IMR-90 (cell line): ENCODE results near the gene ATRN. TPM values are rescaled to one million over a fixed set of nuclear protein-coding genes. Genes with fewer than 3 reads are reported as not detected.

ENCODE experiments used
- ATAC-seq: fragments of 200-7000 bp; cut with Tn5 transposase; 2 replicates; pipeline ENCODE4 v1.9.1; 2020; ENCODE audit warnings: low read depth, mild to moderate bottlenecking, moderate library complexity
- BruUV-seq: library from RNA; stranded (reverse); fragments of 400-500 nt; replicated peaks from 2 replicates; lab custom pipeline; 2021; lab: Mats Ljungman, UMichigan
- CTCF ChIA-PET: fragments of 300-600 bp; formaldehyde crosslinking; extraction: SDS; loops from one replicate; lab custom pipeline; 2021; ENCODE audit warnings: antibody characterized with exemption; lab: Yijun Ruan, JAX
- POLR2A ChIA-PET: fragments of 300-600 bp; sonication (Branson Sonifier 250); formaldehyde crosslinking; loops from one replicate; lab custom pipeline; 2022; ENCODE audit warnings: antibody characterized with exemption; ENCODE audit not compliant: unreplicated experiment; lab: Charles Lee
- DNase-seq: peaks from one replicate; pipeline ENCODE4 v3.0.0; 2013
- H2AFZ ChIP-seq: replicated peaks from 2 replicates; pipeline ENCODE3; 2013; ENCODE audit warnings: low read length, mild to moderate bottlenecking; ENCODE audit not compliant: poor library complexity
- H2AK5ac ChIP-seq: 2 replicates; pipeline ENCODE4 v1.6.1; 2013; ENCODE audit warnings: low read depth, low read length, inconsistent platforms
- H2AK9ac ChIP-seq: replicated peaks from 2 replicates; pipeline ENCODE3; 2013; ENCODE audit warnings: mild to moderate bottlenecking, low read depth, low read length, moderate library complexity; ENCODE audit not compliant: poor library complexity
- H2BK120ac ChIP-seq: 2 replicates; pipeline ENCODE4 v1.6.1; 2013; ENCODE audit warnings: low read depth, low read length, inconsistent platforms
- H2BK15ac ChIP-seq: 3 replicates; pipeline ENCODE4 v1.6.1; 2013; ENCODE audit warnings: low read depth, low read length, inconsistent platforms
- H2BK20ac ChIP-seq: 2 replicates; pipeline ENCODE4 v1.6.1; 2013; ENCODE audit warnings: low read depth, mild to moderate bottlenecking, inconsistent platforms, low read length, moderate library complexity
- H2BK5ac ChIP-seq: 2 replicates; pipeline ENCODE4 v1.6.1; 2013; ENCODE audit warnings: mild to moderate bottlenecking, low read depth, low read length, inconsistent platforms; ENCODE audit not compliant: poor library complexity, severe bottlenecking
- H3K14ac ChIP-seq: replicated peaks from 2 replicates; pipeline ENCODE4 v1.6.1; 2013; ENCODE audit warnings: low read depth, low read length, inconsistent platforms
- H3K18ac ChIP-seq: 2 replicates; pipeline ENCODE4 v1.6.1; 2013; ENCODE audit warnings: low read depth, low read length, control low read depth
- H3K23ac ChIP-seq: 2 replicates; pipeline ENCODE4 v1.6.1; 2013; ENCODE audit warnings: low read depth, low read length, inconsistent platforms
- H3K27ac ChIP-seq: 2 replicates; pipeline ENCODE4 v1.5.1; 2013; ENCODE audit warnings: mild to moderate bottlenecking, control low read depth, low read length; ENCODE audit not compliant: insufficient read depth
- H3K27me3 ChIP-seq: 2 replicates; pipeline ENCODE4 v1.6.1; 2013; ENCODE audit warnings: low read length; ENCODE audit not compliant: control insufficient read depth, insufficient read depth
- H3K36me3 ChIP-seq: 2 replicates; pipeline ENCODE4 v1.6.1; 2013; ENCODE audit warnings: low read length, mixed read lengths; ENCODE audit not compliant: control insufficient read depth, insufficient read depth
- H3K4ac ChIP-seq: 2 replicates; pipeline ENCODE4 v1.6.1; 2013; ENCODE audit warnings: low read depth, low read length, inconsistent platforms
- H3K4me1 ChIP-seq: 2 replicates; pipeline ENCODE4 v1.6.1; 2013; ENCODE audit warnings: low read length, mixed read lengths; ENCODE audit not compliant: control insufficient read depth, insufficient read depth
- H3K4me2 ChIP-seq: 2 replicates; pipeline ENCODE4 v1.6.1; 2013; ENCODE audit warnings: low read depth, mild to moderate bottlenecking, control low read depth, low read length, moderate library complexity
- H3K4me3 ChIP-seq: 2 replicates; pipeline ENCODE4 v1.5.1; 2013; ENCODE audit warnings: low read depth, mild to moderate bottlenecking, control low read depth, low read length, moderate library complexity; ENCODE audit not compliant: insufficient read depth
- H3K56ac ChIP-seq: 2 replicates; pipeline ENCODE4 v1.6.1; 2013; ENCODE audit warnings: low read length, inconsistent platforms; ENCODE audit not compliant: insufficient read depth; ENCODE audit errors: extremely low read depth
- H3K79me1 ChIP-seq, 2 experiments: 2 replicates each; pipeline ENCODE4 v1.6.1; 2013; ENCODE audit warnings: low read length in 2 of 2, inconsistent platforms in 1 of 2, low read depth in 1 of 2
- H3K9ac ChIP-seq: 2 replicates; pipeline ENCODE4 v1.6.1; 2013; ENCODE audit warnings: low read depth, low read length, control low read depth
- H3K9me1 ChIP-seq: 2 replicates; pipeline ENCODE4 v1.6.1; 2013; ENCODE audit warnings: low read length, inconsistent platforms; ENCODE audit not compliant: insufficient read depth
- H3K9me3 ChIP-seq: 2 replicates; pipeline ENCODE4 v1.6.1; 2013; ENCODE audit warnings: low read length; ENCODE audit not compliant: control insufficient read depth, insufficient read depth
- H4K20me1 ChIP-seq: 2 replicates; pipeline ENCODE4 v1.6.1; 2013; ENCODE audit warnings: low read length, inconsistent platforms; ENCODE audit not compliant: insufficient read depth
- H4K5ac ChIP-seq: 2 replicates; pipeline ENCODE4 v1.6.1; 2013; ENCODE audit warnings: mild to moderate bottlenecking, low read depth, low read length, control low read depth
- H4K8ac ChIP-seq, 2 experiments: 2 replicates each; pipeline ENCODE4 v1.6.1; 2013; ENCODE audit warnings: low read depth in 2 of 2, low read length in 2 of 2, control low read depth in 1 of 2, inconsistent platforms in 1 of 2
- H4K91ac ChIP-seq: 2 replicates; pipeline ENCODE4 v1.6.1; 2013; ENCODE audit warnings: low read depth, low read length, inconsistent platforms; ENCODE audit not compliant: insufficient read depth
- BHLHE40 ChIP-seq: fragments of 150-350 bp; IDR thresholded peaks from 2 replicates; pipeline ENCODE4 v1.6.1; 2016; ENCODE audit warnings: mild to moderate bottlenecking, low read depth, low read length
- CHD1 ChIP-seq: IDR thresholded peaks from 2 replicates; pipeline ENCODE4 v1.6.1; 2012; ENCODE audit warnings: low read depth, low read length, improper control_type of control experiment
- ELK1 ChIP-seq: fragments of 150-350 bp; IDR thresholded peaks from 2 replicates; pipeline ENCODE4 v1.6.1; 2016; ENCODE audit warnings: low read depth, mild to moderate bottlenecking, low read length, moderate library complexity, borderline replicate concordance
- FOS ChIP-seq: fragments of 150-350 bp; IDR thresholded peaks from 2 replicates; pipeline ENCODE4 v1.6.1; 2016; ENCODE audit warnings: low read depth, low read length
- MAZ ChIP-seq: IDR thresholded peaks from 2 replicates; pipeline ENCODE4 v1.6.1; 2012; ENCODE audit warnings: low read depth, mild to moderate bottlenecking, low read length, improper control_type of control experiment, moderate library complexity, borderline replicate concordance
- MXI1 ChIP-seq: IDR thresholded peaks from 2 replicates; pipeline ENCODE4 v1.6.1; 2012; ENCODE audit warnings: low read depth, mild to moderate bottlenecking, low read length, moderate library complexity, borderline replicate concordance
- POLR2A ChIP-seq: IDR thresholded peaks from 2 replicates; pipeline ENCODE4 v1.6.1; 2012; ENCODE audit warnings: mild to moderate bottlenecking, low read depth, low read length
- RAD21 ChIP-seq: IDR thresholded peaks from 2 replicates; pipeline ENCODE4 v1.6.1; 2012; ENCODE audit warnings: low read length, improper control_type of control experiment
- RCOR1 ChIP-seq: IDR thresholded peaks from 2 replicates; pipeline ENCODE4 v1.6.1; 2012; ENCODE audit warnings: mild to moderate bottlenecking, low read length, improper control_type of control experiment; ENCODE audit not compliant: insufficient replicate concordance
- SMC3 ChIP-seq: fragments of 150-350 bp; IDR thresholded peaks from 2 replicates; pipeline ENCODE4 v1.6.1; 2016; ENCODE audit warnings: low read depth, mild to moderate bottlenecking, antibody characterized with exemption, low read length, moderate library complexity
- USF2 ChIP-seq: fragments of 150-350 bp; IDR thresholded peaks from 2 replicates; pipeline ENCODE4 v1.6.1; 2017; ENCODE audit warnings: mild to moderate bottlenecking, antibody characterized with exemption, low read length, low read depth
- dilution Hi-C: fragments of 300-500 bp; cut with HindIII; formaldehyde crosslinking; loops from one replicate; pipeline ENCODE4 v1.14.3; 2018; ENCODE audit warnings: low sequenced_read_pairs; ENCODE audit not compliant: unreplicated experiment
- in situ Hi-C: fragments of 300-500 bp; cut with MboI; formaldehyde crosslinking; loops from 3 replicates; pipeline ENCODE4 v1.14.3; 2019; ENCODE audit warnings: low sequenced_read_pairs, inconsistent platforms, mixed read lengths
- intact Hi-C: fragments of 100-400 bp; cut with micrococcal nuclease; formaldehyde crosslinking; loops from 2 replicates; pipeline ENCODE4 v1.10.0; 2022
- polyA plus RNA-seq, 3 experiments: library from polyadenylated mRNA; depleted of rRNA; stranded (reverse); fragments of >200 nt; gene quantifications; 2 replicates each; pipeline ENCODE4 v1.2.3, GENCODE V29; 2012; ENCODE audit warnings: low replicate concordance in 1 of 3
- total RNA-seq: library from RNA; depleted of rRNA; stranded (reverse); fragments of >200 nt; gene quantifications from 2 replicates; pipeline ENCODE4 v1.2.3, GENCODE V29; 2012

Gene ATRN
- total and polyA plus RNA-seq, 2 of the 4 experiments (the other 2 are of a cell fraction): 32.3 to 46.2 TPM

- Histone ChIP-seq H3K9me1 (peaks cover 7% of the 10 kb centered on the region; the same call in 1 of the 2 replicates), H2AK5ac (no peak overlapping the region), H3K79me1 (no peaks in the 10 kb centered on the region), H3K9ac (no peak overlapping the region), H4K20me1 (no peaks in the 10 kb centered on the region), H4K8ac (no peak overlapping the region), H2AK9ac (no peak overlapping the region), H3K23ac (no peak overlapping the region), H3K14ac (no peak overlapping the region), H4K91ac (no peak overlapping the region), H3K18ac (no peak overlapping the region), H3K56ac (no peak overlapping the region), H2BK20ac (no peak overlapping the region), H3K4me3 (no peak overlapping the region), H3K4me2 (no peak overlapping the region), H3K36me3 (peaks cover 19% of the 10 kb centered on the region), H3K4ac (no peak overlapping the region), H2BK120ac (no peak overlapping the region), H2BK5ac (no peak overlapping the region), H3K4me1 (no peaks in the 10 kb centered on the region), H2BK15ac (no peak overlapping the region), H3K27ac (no peak overlapping the region), H3K9me3 (no peaks in the 10 kb centered on the region), H3K27me3 (no peaks in the 10 kb centered on the region), H2AFZ (no peak overlapping the region), H4K5ac (no peak overlapping the region)
- in situ Hi-C loops (no loop called here), intact Hi-C loops (no loop called here), dilution Hi-C loops (no loop called here)
- ATAC-seq (no peak), DNase-seq (no peak)
- ChIA-PET CTCF (no interaction called here), POLR2A (no interaction called here)
- no TSS peak for BruUV-seq
- TF ChIP-seq USF2: no peak
- TF ChIP-seq CHD1: no peak
- TF ChIP-seq RAD21: no peak
- TF ChIP-seq SMC3: no peak
- TF ChIP-seq ELK1: no peak
- TF ChIP-seq BHLHE40: no peak
- TF ChIP-seq MXI1: no peak
- no peak for TF ChIP-seq MAZ
- TF ChIP-seq POLR2A: no peak
- TF ChIP-seq FOS: no peak
- TF ChIP-seq RCOR1: no peak
Measured at GRCh38 chr20:3647473-3647872, 176.7 kb downstream of the ATRN start.
